ENCODE measurements around the gene YPEL3.
"Not testable (repeated sequence)": the region's sequence is repeated elsewhere in the genome, so short reads cannot be mapped to it uniquely, and the experiment has no call there.

YPEL3 gene

GRCh38 chr16:30116291-30117207 is 20.5 kb upstream of the YPEL3 start:
- DNase-seq: no peak

GRCh38 chr16:30115238-30115637 is 19.2 kb upstream of the YPEL3 start:
- no peak for DNase-seq

- not testable (repeated sequence) for DNase-seq
Measured at GRCh38 chr16:30114833-30115232, 18.8 kb upstream of the YPEL3 start.

GRCh38 chr16:30114411-30114810 is 18.4 kb upstream of the YPEL3 start:
- DNase-seq: no peak

GRCh38 chr16:30113711-30114333 is 17.8 kb upstream of the YPEL3 start:
- no peak for DNase-seq

- DNase-seq: no peak
Measured at GRCh38 chr16:30113031-30113710, 17.2 kb upstream of the YPEL3 start, which contains the start of gene GDPD3. Gene GDPD3 (minus strand): TSS chr16:30113537. CDS start chr16:30113478, 59 bp downstream.

- peak in 3 of 5 donors; percentile 43 to 67 (median 46) for DNase-seq
Measured at GRCh38 chr16:30112197-30113030, 16.4 kb upstream of the YPEL3 start.

- DNase-seq: no peak
Measured at GRCh38 chr16:30110661-30111060, 14.6 kb upstream of the YPEL3 start.

- no peak for DNase-seq
Measured at GRCh38 chr16:30108059-30108850, 12.2 kb upstream of the YPEL3 start.

- no peak for DNase-seq
Measured at GRCh38 chr16:30104492-30104891, 8.5 kb upstream of the YPEL3 start.

- no peak for DNase-seq
Measured at GRCh38 chr16:30104090-30104489, 8.1 kb upstream of the YPEL3 start.

GRCh38 chr16:30096862-30097563 is 1.0 kb upstream of the YPEL3 start:
- no peak for DNase-seq

- peak in 1 of 5 donors; percentile 12 for DNase-seq
Measured at GRCh38 chr16:30095166-30096078, 591 bp downstream of the YPEL3 start.

- DNase-seq: no peak
Measured at GRCh38 chr16:30094541-30095165, 1.4 kb downstream of the YPEL3 start.

GRCh38 chr16:30092373-30093010 is 3.5 kb downstream of the YPEL3 start:
- DNase-seq: peak; percentile 39 to 85 (median 52)

GRCh38 chr16:30091474-30092372 is 4.3 kb downstream of the YPEL3 start, which contains the start of gene TBX6:
Gene TBX6 (minus strand): TSS chr16:30091924. CDS start chr16:30091193, 731 bp downstream.
- peak; percentile 85 to 94 (median 88) for DNase-seq

- DNase-seq: no peak
Measured at GRCh38 chr16:30090610-30091331, 5.2 kb downstream of the YPEL3 start.

All from T-helper 1 cell (primary cell).